HG03196 (cell line): ENCODE data around the gene FSTL4.

Experiments
- ATAC-seq: cut with Tn5 transposase; IDR thresholded peaks from one replicate; pipeline ENCODE4 v1.9.1; 2021; ENCODE audit not compliant: unreplicated experiment

FSTL4 gene

DNA sequence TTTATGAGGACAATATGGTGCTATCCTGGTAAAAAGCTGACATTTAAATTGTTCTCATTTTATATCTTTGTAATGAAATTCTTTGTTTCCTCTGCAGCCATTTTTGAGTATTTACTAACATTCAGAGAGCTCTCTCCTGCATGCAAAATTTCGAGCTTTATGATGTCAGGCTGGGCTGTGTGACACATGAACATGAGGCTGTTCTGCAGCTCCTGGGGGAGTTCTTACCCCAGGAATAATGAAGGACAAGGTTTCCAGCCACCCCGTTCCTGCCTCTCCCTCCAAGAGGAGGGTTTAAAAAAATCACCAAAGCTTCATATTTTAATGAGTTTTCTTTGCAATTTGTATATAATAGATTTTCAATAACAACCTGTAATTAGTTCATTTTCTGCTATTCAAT is 308.2 kb downstream of the FSTL4 start:
- ATAC-seq, result no peak

DNA sequence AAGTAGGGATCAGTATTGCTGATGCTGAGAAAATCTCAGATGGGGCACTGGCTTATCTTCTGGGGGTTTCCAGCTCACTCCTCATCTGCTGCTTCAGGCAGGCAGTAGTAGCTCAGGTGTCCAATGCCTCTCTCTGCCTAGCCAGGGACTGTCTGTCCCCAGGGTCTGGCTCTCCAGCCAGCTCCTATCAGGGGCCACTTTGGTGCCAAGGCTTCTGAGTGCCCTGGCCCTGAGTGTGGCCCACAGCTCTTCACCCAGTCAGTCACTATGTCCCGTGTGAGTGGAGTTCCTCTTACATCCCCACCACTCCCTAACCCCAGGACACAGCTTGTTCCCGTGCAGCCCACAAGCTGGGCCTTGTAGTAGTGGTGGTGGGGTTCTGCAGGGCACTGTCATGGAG is 309.0 kb downstream of the FSTL4 start:
- ATAC-seq, result no peak

DNA sequence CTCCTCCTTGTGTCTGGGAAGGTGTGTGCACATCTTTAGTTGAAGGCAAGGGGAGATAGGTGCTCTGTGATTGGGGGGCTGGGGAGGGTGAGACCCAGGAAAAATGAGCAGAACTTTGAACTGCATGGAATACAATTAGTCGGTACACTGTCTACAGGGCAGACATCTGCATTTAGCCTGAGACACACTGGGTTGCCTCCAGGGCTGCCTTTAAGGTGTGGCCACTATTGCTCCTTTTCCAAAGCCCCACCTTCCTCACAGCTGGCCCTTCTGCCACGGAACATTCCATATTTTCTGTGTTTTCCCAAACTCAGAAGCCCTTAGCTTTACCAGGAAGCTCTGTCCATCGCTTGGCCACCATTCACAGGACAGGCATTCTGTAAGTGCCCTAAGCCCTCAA is 312.6 kb downstream of the FSTL4 start:
- no peak for ATAC-seq

DNA sequence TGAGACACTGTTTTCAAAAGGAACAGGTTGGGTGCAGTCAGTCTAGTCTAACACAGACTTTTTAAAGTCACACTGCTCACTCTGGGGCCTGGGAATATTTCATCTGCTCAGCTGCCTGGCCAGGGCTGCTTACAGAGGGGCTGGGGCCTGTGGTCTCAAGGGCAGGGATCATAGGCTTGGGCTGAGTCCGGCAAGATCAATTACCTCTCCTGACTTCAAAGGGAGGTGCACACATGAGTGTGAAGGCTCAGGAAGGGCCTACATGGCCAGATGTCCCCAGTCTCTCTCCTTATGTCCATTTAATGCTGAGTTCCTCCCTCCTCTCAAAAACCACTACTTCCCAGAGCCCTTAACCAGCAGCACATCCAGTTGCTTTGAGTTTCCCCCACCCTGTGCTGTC is 313.3 kb downstream of the FSTL4 start:
- ATAC-seq, result no peak

DNA sequence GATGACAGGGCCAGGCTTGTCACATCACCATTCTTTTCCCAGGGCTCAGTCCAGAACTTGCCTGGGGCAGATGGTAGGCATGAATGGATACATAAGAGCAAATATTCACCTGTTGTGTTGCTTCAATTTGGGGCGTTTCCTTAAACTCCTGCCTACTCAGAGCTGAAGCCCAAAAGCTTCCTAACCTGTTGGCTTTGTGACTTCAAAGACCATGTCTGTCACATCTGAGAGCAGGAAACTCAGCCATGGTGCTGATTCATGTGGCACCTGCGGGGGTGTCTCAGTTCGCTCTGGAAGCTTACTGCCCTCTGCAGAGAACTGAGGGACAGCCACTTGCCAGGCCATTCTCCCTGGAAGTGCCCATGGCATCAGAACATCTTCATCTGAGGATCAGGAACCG is 313.9 kb downstream of the FSTL4 start:
- no peak for ATAC-seq

DNA sequence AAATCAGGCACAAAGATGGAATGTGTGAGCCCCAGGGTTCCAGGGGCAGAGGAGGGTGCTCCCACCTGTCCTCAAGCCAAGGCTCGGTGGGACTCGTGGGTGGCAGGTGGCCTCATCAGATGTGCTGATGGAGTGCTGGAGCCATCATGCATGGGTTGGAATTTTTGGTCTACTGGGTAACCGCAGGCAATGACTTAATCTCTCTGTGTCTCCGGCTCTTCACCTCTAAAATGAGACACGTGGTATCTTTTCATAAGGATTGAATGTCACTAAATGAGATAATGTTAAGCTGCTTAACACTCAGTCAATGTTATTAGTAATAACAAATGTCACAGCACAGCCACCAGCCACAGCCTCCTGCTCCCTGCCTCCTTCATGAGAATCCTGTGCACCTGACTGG is 315.0 kb downstream of the FSTL4 start:
- no peak for ATAC-seq

DNA sequence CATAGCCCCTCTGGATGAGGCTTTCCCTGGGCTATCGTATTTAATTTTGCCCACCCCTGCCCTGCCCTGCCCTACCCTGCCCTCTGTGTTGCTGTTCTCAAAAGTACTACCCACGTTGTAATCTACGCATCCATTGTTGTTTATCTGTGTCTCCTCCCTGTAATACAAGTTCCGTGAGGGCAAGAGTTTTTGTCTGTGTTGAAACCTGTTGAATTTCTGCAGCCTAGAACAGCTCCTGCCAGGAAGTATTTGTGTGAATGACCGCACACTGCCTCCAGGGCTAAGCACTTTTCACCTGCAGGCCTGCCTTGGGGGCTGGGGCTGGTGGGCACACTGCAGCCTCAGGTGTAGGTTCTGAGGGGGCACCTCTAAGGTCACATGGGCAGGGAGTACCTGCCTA is 315.7 kb downstream of the FSTL4 start:
- ATAC-seq, result no peak

DNA sequence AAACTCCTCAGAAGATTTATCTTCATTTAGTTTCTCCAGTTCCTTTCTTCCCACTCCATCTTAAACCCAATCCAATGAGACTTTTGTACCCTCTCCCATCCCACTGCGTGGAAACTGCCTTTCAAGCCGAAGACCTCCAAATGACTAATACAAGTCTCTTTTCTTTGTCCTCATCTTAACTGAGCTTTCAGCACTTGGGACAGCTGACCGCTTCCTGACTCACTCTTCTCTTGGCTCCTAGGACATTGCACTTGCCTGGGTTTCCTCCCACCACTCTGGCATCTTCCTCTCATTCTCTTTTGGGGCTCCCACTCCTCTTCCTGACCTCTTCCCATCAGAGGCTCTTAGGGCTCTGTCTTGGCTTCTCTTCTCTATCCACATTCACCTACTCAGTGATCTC is 316.8 kb downstream of the FSTL4 start:
- no peak for ATAC-seq

DNA sequence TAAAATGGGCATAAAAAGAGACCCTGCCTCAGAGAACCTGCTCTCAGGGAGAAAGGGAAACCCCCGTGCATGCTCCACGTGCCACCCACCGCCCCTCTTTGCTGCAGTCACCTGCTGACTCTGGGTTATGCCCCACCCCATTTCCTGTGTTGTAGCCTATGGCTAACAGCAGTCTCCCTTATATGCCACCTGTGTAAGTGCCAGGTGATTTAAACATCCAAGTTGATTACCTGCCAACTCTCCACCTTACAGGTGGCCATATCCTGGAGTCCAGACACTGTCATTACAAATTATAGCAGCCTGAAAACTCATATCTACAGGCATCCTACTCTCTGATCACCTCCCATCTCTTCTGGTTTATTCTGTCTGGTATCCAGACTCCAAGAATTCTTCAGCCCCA is 318.0 kb downstream of the FSTL4 start:
- no peak for ATAC-seq

DNA sequence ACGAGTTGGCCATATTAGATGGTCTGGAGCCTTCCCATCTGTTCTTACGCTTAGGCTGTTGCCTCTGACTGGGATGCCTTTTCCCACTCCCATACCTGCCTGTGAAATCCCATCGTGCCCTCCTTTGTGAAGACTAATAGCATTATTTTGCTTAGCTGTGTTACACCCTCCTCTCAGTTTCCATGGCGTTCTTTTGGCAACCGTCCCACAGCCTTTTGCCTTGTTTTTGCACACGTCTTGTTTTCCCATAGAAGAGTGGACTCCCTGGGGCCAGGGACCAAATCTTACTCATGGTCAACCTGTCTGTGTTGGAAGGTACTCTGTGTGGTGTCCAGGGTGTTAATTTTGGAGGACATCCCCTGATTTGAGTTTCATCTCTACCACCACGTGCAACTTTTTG is 318.4 kb downstream of the FSTL4 start:
- no peak for ATAC-seq

DNA sequence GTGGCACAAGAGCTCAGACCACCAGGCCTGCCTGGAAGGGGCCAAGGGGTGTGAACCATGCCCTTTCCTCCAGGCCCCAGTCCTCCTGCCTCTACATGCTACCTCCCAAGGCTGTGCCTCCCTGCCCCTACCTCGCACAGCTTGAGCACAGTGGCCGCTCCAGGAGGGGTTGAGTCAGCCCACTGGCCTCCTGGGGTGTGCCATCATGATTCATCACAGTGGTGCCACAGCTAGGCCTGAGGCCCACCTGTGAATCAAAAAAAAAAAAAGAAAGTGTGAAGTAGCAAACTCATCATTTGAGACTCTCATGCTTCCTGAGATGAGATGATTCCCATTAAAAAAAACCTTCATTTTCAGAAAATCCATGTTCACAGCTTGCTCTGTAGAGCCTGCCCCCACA is 320.0 kb downstream of the FSTL4 start:
- ATAC-seq, result no peak

DNA sequence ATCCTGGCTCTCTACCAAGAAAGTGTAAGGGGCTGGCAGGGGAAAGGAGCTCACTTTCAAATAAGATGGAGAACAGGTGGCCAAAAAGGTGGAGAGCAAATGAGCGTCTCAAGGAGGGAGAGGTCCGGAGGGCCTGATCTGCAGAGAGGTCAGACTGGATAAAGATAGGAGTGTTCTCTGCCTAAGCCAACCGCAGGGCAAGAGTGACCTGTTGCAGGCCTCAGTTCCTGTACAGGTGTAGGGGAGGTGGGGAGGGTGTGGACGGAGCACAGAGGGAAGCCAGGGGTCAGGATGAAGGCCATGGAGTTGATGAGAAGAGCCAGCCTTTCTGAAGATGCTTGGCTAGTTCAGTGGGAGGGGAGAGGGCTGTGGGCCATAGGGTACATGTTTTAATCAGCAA is 320.8 kb downstream of the FSTL4 start:
- ATAC-seq, result no peak

DNA sequence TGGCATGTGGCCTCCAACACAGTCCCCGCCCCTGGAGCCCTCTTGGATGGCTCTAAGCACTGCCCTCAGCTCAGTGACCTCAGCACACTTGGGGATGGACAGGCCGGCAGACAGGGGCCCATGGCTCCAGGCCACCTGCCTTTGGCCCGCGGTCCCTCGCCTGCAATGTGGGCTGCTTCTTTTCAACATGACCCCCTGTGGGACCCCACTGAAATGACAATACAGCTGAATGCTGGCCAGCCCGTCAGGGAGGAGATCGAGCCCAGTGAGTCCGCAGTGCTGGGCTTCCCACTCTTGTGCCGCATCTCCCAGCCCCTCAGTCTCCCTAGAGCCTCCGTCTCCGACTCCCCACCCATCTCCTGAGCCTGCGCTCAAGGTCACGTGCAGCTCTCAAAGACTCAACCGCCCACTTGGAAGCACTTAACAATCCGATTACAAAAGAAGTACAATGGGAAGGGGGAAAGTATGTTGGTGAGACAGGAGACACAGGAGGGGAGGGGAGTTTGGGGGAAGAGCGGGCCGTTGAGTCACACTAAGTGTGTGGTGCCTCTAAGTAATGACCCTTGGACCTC is 321.6 kb downstream of the FSTL4 start:
- no peak for ATAC-seq

DNA sequence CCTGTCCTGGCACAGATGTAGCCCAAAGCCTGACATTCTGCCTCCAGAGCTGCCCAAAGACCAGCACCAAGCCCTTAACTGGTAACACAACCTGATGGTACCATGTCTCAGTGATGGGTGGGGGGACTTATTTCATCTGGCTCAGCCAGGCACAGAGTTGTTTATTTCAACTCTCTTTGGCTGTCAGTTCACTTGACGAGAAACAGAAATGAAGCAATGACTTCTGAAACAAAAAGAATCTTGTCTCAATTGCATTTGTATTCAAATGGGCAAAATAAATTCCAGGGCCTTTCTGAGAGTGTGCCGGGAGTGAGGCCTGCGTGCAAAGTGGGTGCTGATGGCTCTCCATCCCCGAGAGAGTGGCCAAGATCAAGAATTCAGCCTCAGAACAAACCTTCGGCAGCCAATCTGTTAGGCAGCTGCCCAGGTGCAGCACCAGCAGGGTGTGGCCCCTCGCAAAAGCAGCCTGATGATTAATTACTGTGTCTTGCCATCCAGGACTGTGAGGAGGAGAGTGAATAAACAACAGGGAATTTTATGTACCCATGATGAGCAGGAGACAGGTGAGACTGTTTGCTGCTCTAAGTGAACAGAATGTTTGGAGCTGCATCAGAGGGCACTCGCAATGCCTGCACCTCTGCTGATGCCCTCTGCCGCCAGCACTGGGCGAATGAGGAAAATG is 322.5 kb downstream of the FSTL4 start:
- no peak for ATAC-seq

DNA sequence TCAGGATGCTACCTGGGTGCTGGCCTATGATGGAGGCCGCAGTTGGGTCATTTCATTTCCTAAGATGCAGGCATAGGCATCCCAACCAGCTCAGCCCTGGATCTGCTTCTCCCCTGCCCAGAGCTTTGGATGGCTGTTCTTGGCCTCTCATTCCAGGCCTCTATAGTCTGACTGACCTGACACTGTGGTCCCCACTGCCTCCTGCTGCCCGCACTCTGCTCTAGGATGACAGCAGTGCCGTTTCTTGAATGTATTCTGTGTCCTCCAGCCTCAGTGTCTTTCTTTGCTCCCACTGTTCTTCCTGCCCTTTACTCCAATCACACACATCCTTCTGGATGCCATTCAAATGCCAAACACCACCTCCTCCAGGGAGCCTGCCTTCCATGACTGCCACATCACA is 324.8 kb downstream of the FSTL4 start:
- ATAC-seq, result no peak

DNA sequence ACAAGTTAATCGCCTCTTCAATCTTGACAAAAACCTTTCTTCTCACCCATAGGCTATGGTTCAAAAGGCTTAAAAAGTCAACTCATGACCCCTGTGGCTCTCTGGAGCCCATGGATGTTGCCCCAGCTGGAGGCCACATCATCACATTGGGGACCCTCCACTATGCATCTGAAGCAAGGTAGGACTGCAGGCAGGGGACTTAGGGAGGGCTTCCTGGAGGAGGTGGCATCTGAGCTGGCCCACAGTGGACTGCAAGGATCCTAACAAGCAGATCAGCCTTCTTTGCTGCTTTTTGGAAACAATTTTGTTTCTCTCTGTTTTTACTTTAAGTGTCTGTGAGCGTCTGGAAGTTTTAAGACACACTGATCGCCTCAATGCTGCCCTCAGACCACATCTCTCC is 325.9 kb downstream of the FSTL4 start:
- ATAC-seq, result no peak

DNA sequence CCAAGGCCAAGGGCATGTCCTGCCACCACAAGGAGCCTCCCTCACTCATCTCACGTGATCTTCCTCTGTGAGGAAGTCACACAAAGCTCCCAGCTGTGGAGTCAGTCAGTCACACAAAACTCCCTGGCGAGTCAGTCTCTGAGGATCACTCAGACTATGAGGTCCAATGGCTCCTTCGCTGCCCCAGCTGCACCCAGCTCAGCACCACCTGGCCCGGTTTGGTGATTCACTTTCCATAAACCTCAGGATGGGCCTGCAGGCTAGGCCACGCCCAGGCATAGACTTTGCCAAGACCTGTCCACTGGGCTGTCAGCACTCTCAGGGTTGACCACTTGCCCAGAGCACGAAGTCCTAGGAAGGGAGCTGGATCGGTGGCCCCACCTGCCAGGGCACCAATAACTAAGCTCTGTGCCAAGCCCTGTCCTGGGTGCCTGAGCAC is 326.7 kb downstream of the FSTL4 start:
- no peak for ATAC-seq

DNA sequence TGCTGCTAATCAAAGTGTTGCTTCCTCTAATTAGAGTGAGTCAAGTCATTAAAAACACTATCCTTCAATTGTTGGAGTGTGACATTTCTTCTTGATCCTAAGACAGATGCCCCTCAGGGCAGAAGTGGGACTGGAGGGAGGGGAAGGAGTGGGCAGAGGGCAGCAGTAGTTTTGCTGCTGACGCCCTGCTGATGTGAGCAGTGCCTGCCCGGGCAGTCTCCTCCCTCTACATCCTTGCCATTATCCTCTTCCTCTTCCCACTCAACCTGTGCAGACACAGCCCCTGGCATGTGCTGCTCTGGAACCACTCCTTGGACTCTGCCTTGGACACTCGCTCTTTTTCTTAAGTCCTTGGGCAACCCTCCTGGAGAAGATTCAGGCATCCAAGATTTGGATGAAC is 328.0 kb downstream of the FSTL4 start:
- ATAC-seq, result no peak

DNA sequence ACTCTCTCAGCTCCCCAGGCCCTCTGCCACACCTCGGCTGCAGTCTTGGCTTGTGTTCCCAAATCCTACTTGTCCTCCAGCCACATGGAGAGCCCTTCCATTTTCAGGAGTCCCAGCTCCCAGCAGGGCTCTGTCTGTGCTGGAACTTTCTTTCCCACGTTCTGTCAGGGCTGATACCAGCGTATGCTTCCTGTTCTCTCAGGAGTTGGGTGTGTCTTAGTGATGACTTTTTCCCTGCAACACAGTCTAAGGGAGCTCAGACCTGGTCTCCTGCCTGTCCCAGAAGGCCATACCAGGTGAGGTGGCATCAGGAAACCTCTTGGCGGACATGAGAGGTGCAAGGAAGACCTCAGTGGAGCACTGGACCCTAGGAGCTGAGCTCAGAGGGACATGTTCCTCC is 334.0 kb downstream of the FSTL4 start:
- ATAC-seq, result no peak

DNA sequence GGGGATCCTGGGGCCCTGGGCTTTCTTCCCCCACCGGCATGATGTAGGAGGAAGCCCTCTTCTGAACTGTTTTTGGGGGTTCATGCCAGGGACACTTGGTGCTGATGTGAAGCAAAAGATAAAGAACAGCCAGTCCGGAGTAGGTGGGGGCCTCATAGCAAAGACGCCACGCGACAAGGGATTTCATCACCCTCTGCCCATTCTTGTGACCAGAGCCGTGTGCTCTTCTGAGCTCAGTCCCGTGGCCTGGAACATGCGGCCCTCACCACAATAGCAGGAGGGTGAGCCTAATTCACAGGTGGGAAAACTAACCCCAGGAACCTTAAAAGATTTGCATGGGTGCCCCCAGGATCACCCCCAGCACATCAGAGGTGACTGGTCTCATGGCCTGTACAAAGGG is 334.6 kb downstream of the FSTL4 start:
- ATAC-seq, result no peak

DNA sequence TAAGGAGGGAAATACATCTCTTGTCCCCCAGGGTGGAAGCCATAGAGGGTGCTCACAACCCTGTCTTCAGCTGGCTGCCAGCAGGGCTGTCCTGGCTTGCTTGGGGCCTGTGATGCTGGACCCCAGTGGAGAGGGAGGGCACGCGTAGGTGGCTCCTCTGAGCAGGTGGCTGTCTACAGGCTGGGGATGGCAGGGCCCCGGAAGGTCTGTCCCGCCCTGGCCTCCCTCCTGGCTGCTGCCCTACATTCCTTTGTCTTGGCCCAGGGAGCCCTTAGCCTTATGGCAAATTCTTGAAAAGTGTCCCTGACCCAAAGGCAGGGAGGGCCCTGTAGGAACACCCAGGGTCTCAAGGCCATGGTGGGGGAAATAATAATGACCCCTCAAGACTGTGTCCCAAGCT is 336.2 kb downstream of the FSTL4 start:
- no peak for ATAC-seq

DNA sequence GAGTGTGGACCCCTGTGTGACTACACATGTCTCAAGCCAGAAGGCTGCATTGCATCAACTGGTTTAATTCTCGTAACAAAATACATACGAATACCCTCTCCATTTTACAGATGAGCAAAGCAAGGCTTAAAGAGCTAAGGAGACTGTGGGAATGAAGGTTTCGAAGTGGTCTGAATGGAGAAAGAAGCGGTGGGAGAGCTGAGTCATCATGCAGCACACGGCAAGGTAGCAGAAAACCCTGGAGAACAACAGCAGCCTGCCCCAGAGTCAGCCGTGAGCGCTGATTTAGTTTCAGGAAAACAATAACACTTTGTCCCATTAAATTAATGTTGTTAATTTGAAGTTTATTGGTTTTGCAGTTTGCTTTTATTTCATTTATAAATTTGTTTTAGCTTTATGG is 336.7 kb downstream of the FSTL4 start:
- no peak for ATAC-seq

DNA sequence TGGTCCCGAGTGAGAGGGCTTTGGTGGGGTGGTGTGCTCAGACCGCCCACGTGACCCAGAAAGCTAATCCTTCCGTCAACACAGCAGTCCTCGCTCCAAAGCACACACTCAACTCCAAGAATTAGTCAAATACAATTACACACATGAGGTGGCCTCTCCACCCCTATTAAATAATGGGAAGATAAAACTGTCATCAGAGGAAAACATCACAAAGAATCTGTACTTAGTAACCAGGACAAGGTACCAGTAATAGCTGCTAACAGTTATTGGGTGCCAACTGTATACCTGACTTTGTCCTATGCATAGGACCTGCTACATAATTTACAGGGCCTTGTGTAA is 337.8 kb downstream of the FSTL4 start:
- no peak for ATAC-seq
